CD1c-positive myeloid dendritic cell (primary cell): ENCODE measurements around the gene CACNA1G.

Source experiments
- DNase-seq: peaks from one replicate; pipeline ENCODE4 v3.0.0-alpha.2; 2016; ENCODE audit errors: extremely low spot score

The CACNA1G gene

DNA sequence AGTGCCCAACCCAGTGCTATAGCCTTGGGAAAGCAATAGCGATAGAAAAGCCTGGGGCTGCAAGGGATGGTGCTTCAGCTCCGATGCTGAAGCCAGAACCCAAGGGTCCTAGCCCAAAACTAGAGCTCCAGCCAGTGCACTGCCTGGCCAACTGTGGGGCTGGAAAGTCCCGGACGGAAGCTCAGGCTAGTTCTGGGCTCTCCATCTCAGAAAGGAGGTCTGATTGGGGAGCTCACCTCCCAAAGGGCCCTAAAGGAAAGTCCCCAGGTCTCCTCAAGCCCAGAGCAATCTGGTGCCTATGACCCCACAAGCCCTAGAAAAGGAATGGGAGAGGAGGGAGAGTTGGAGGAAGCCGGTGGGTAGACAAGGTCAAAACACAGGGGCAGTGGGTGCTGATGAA lies 72.1 kb downstream of the CACNA1G start:
- DNase-seq = no peak

DNA sequence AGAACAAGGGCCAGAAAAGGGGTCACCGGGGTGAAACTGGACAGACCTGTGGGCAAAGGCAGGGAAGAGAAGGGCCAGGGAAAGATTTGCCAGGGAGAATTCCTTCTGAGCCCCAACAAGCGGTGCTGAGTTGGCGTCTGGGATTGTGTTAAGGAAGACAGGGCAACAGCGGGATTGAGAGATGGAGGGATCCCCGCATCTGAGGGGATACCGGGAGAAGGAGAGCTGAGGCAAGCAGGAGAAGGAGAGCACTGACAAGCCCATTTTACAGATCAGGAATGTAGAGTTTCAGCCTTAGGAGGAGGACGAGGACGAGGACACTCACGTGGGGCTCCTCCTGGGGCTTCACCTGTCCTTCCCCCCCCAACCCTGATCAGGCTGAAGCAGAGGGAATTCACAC lies 73.2 kb downstream of the CACNA1G start:
- DNase-seq = no peak

DNA sequence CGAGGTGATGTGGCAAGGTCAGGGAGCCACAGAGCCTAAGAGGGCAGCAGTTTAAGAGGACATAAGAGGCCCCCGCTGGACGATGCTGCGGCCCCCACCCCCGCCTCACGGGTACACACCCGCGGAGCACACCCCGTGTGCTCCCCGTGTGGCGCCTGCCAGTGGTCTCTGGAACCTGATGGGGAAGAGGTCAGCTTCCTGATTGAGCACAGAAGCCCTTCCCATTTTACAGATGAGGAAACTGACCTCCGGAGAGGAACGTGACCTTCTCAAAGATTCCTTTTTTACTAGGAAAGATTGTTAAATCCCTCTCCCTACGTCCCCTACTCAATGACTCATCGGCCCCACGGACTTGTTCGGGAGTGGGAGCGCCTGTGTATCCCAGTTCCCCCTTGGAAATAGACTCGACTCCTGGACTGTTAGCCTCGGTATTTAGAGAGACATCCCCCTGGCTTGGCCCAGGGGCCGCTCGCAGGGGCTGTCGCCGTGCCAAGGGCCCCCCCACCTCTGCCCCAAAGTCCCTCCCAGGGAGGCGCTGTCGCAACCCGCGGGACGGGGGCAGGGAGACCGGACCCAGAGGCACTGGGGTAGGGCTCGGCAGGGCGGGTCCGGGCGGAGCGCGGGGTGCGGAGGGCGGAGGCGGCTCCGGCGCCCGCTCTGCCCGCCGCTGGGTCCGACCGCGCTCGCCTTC lies 73.9 kb downstream of the CACNA1G start, which contains the start of gene ABCC3:
ABCC3 (plus strand) TSS at position 658 of the 691 bp plus-strand sequence. CDS start 56 bp downstream, outside the sequence.
- peak; percentile 90 for DNase-seq

DNA sequence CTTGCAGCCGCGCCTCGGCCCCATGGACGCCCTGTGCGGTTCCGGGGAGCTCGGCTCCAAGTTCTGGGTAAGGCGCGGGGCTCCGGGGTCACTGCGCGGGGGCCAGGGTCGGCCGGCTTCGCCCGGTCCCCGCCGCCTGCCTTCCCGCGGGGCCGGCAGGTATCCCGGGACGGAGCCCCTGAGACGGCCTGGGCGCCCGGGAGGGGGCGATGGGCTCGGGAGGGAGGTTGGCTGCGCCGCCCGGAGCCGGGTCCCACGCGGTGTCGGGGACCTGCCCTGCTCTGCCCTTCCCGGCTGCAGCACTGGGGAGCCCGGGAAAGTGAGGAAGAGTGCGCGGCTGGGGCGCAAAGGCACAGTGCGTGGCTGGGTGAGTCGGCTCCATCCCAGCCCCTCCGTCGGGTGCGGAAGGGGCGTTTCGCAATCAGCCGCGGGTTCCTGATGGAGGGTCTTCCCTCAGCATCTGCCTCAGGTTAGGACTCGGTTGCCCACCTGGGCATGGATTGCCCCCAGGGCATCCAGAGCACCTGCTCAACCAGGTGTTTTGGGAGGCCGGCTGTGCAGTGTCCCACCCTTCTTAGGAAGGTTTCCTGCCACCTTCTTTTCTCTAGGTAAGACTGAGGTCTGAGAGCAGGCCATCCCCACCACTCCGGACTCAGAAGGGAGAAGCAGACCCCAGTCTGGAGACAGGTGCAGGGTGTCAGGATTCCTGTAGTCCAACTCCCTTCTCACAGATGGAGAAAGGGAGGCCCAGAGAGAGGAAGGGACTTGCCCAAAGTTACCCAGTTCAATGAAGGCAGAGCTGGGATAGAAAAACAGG lies 74.6 kb downstream of the CACNA1G start:
- no peak for DNase-seq

DNA sequence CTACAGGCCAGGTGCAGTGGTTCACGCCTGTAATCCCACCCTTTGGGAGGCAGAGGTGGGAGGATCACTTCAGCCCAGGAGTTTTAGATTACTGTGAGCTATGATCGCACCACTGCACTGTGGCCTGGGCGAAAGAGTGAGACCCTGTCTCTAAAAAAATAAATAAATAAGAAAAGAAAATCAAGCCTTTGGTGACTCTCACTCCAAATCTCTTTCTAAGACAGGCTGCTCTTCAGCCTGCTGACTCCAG lies 75.1 kb downstream of the CACNA1G start:
- DNase-seq = no peak

DNA sequence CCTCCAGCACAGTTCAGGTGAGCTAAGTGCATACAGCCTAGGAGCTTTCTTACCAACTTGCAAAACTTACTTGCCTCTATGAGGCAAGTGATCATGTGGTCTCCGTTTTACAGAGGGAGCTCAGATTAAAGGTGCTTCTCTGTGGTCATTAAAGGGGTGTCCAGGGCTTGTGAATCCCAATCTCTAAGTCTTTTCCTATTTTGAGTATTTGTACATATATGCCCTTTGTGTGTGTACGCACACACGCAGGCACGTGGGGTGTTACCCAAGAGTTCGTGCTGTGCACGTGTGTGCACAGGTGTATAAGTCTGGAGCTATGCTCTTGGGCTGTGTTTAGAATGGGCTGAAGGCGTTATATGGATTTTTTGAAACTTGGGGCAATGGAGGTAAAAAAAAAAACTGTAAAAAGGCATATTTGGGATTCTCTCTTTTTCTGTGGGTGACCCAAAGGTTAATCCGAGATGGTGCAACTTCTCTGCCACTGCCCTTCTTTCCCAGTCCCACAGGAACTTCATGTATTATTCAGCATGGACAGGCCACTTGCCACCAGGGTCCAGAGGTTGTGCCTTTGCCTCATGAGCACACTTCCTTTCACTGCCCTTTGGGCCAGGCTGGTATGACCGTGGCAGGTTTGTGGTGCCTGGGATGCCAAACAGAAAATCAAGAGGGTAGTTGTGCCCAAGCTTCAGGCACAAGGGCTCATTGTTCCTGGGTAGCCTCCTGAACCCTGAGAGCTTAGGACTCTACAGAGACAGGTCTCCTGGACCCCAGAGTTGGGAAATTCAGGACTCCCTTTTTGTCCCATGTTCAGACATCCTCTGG lies 75.7 kb downstream of the CACNA1G start:
- no peak for DNase-seq

DNA sequence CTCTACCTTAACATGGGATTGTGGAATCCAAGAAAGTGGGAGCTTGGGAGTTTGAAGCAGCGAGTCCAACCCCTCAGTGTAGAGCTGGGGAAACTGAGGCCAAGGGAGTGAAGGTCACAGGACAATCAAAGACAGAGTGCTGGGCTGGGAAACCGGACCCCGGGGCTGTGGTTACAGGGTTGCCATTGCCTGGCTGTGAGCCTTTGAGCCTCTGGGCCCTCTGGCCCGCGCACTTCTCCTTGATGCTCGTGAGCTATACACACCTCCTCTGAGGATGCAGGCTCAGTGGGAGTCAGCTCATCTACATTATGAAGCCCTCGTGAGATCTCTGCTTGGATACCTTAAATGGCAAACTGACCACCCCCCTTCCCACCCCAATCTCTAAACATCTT lies 76.3 kb downstream of the CACNA1G start:
- DNase-seq = no peak

DNA sequence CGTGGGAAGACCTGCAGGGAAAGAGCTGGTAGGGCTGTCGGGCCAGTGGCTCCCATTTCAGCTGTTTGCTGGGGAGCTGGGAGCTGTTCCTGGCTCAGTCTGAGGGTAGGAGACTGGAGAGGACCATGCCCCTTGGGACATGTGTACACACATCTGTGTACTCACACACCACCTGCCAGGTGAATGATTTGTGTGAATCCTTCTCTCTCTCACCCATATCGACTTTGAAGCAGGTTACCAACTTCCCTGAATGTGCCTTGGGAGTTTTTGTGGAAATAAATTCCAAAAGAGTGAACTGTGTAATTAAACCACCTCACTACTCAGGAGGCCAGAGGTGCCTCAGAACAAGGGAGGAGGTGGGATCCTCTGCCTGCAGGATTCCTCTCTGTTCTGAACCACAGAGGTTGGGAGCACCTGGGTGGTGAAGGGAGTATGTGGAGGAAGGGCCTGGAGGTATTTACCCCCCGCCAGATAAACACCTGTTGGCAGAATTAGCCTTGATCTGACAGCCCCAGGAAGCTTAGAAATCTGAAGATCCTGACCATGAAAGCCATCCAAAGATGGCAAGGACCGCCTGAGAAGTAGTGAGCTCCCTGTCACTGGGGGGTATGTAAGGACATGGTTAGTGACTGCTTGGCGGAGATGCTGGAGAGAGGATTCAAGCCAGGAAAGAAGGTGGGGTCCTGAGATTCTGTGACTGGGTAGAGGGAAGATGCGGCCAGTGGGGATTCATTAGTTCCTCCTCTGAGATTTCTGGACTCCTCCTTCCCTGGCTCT lies 77.5 kb downstream of the CACNA1G start:
- no peak for DNase-seq

DNA sequence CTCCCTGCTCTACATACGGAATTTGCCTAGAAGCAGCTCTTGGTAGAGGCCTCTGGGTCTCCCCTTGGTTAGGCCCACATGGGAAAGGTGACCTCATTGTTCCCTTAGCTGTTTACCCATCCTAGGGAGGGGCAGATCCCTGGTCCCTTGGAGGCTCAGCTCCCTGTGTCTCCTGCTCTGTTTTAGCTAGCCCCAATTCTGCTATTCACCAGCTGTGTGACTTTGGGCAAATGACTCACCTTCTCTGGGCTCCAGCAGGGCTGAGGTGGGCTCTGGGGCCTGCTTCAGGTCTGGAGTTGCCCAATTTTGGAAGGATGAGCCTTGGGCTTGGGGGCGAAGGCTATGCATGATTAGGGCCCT lies 78.1 kb downstream of the CACNA1G start:
- DNase-seq = peak; percentile 45

DNA sequence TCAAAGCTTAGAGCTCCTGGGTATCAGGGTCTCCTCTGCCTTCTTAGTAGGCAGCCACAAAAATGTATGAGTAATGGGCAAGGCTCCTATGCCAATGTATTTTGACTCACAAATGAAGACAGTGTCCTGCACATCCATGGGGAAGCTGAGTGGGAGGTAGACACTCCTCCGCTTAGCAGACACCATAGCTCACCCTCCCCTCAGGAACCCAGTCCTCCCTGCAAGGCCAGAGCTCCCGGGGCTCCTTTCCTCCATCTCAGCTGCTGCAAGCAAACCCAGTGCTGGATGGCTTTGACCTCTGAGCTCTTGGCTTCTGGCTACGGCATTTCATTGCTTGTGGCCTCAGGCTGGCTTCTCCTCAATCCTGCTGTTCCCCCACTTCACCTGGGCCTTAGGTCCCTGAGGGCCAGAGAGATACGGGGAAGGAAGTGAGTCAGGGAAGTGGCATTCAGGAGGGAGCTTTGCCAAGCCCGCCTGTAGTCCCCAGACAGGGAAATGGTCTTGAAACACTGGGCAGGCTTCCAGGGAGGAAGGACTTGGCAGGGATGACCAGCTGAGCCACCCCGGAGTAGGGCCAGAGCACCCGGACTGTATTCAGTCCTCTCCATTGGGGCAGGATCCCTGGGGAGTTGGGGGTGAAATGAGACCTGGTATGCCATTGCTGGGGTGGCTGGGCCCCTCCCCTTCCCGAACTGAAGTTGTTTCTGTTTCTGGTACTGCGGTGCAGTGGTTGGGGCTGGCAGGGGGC lies 78.6 kb downstream of the CACNA1G start:
- peak; percentile 83 for DNase-seq

DNA sequence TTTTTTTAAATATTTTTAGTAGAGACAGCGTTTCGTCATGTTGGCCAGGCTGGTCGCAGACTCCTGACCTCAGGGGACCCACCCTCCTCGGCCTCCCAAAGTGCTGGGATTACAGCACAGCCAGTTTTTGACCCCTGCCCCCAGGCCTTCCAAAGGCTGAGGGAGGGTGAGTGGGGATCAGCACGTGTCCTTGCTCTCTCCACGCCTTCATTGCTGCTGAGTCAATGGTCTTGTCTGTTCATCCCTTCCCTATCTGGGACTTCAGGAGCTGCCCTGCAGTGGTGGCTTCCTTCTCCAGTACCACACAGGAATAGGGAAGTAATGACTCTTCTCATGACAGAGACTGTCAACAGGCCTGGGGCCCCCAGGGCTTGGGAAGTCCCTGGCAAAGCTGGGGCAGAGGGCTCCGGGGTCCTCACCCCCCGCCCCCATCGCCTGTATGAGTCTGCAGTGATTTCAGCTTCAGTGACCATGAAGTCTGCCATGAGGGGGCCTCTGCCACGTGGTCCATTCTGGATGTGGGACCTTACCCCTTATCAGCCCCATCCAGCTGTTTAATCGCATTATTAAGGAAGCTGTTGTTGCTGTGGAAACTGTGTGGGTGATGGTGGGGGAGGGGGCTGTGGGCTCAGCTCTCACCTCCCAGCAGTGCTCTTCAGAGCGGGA lies 80.3 kb downstream of the CACNA1G start:
- DNase-seq = peak; percentile 86

DNA sequence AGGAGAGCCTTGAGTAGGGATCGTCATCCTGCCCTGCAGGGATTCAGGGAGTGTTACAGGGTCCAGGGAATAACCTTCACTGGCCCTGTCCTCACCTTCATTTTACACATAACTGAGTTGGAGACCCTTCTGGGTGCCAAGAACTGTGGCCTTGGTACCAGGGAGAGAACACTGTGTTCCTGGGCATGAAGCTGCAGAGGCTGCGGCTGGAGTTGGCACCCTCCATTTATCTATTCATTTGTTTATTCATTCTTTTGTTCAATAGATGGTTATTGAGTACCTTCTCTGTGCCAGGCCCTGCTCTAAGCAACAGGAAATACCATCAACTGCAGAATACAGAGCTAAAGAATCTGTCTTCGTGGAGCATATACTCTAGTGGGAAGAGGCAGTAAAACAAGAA lies 80.8 kb downstream of the CACNA1G start:
- DNase-seq = no peak

DNA sequence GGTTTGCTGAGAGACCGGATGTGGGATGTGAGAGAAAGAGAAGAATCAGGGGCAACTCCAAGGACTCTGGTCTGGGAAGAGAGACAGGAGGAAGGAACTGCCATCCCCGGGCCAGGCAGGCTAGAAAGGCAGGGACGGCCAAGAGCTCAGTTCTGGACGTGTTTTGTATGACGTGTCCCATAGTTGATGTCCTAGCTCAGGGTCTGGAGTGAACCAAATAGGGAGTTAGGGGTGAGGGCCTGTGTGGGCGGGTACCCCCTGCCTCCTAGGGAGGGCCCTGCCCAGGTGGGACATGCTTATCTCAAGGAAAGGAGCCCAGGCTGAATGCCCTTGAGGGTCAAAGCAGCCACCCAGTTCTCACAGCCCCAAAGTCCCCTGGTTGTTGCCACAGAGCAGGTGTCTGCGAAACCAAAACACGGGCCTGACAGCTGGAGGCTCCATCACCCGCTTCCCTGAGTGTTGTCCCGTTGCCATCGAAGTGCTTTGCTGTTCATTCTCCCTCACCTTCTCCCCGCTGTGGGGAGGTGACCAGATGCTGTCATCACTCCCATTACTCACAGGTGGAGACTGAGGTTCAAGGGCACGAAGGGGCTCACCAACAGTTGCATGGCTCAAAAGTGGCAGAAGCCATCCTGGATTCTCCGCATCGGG lies 81.7 kb downstream of the CACNA1G start:
- no peak for DNase-seq

DNA sequence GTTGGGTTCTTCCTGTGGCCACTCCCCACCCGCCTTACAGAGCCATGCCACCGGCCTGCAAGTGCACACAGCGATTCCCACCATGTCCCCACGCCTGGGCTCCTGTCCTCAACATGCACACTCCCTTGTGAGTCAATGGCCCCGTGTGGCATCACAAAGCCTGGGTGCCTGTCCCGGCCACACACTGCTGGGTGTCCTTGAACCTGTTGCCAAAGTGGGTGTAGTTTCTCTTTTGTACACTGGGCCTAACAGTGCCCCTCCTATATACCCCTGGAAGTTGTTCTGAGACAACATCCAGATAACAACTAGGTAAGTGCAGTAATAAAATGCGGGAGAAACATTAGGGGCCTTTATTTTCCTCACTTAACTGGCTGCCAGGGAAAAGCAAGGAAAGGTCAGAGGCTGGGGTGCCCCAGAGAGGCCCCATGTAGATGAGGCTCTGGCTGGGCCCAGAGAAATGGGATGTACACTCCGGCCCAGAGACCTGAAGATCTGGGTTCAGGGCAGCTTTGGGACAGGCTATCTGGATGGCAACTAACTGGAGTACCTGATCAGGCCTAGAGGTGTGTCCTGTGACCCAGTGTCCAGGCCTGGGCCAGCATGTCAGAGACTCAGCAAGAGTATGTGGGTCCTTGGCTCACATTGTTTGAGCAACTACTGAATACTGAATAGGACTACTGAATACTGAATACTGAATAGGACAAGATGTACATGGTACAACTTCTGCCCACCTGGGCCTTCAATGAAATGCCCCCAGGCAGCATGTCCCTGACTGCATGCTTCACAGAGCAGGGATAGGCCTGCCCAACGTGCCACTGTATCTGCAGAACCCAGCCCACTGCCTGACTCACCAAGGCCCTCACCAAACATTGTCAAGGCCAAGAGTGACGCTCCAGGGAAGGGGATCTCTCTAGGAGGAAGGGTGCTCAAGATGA lies 82.5 kb downstream of the CACNA1G start:
- no peak for DNase-seq

DNA sequence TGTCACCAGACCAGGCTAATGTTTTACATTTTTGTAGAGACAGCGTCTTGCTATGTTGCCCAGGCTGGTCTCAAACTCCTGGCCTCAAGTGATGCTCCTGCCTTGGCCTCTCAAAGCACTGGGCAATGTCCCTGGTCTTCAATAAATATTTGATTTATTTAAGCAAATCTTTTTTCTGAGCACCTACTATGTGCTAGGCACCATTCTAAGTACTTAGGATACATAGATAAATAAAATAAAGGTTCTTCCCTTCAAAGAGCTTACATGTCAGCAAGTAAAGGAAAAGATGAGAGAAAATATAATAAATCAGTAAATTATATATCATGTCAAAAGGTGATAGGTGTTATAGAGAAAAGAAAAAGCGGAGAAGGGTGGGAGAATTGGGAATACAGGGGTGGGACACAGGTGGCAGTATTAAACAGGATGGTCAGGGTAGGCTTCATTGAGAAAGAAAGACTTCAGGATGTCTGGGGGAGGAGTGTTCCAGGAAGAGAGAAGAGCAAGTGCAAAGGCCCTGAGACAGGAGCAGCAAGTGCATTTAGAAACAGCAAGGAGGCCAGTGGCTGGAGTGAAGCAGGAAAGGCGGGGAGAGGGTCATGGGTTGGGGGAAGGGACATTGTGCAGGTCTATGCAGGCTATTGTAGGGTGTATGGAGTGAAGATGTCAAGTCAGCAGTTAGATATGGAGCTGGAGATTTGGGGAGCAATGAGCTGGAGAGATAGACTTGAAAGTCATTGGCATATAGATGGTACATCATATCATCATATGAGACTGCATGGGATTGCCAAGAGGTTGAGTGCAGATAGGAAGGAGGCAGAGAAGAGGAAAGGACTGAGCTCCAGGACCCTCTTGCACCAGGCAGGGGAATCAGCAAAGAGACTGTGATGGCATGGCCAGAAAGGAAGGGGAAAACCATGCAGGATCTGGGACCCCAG lies 85.5 kb downstream of the CACNA1G start:
- no peak for DNase-seq

DNA sequence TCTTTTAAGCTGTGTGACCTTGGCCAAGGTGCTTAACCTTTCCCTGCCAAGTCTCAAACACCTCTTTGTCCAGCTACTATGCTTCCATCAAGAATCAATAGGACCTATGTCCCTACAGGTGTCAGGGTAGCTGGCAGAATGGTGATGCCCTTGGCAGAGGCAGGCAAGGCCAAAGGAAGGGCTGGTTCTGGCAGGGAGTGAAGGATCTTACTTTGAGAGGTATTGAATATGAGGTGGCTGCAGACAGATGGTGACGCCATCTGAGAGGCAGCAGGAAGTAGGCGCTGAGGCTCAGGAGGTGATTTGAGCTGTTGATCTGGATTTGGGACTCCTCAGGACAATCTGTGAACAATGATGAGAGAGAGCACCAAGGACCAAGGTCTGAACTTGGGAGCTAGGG lies 86.7 kb downstream of the CACNA1G start:
- no peak for DNase-seq

DNA sequence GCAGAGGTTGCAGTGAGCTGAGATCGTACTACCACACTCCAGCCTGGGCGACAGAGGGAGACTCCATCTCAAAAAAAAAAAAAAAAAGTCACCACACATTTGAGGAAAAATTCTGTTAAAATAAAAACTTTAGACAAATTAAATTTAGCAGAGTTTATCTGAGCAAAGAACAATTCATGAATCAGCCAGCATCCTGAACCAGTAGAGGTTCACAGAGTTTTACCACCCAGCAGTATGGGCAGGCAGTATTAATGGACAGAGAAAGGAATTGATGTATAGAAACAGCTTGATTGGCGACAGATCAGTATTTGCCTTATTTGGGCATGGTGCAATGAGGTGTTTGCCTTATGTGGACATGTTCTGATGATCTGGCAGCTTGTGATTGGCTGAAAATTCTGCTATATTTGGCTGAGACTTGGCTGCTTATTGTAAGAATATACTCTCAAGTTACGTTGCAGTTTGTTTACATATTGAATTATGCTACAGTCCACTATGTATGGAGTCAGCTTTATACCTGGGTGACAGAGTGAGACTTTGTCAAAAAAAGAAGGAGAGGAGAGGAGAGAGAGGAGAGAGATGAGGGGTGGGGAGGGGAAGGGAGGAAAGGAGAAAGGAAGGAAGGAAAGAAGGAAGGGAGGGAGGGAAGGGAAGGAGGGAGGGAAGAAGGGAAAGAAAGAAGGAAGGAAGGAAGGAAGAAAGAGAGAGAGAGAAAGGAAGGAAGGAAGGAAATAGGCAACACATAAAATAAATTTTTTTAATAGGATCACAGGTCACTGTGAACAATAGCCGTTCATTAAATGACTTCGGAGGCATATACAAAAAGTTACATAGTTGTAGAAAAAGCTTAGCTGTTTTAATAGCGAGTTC lies 88.8 kb downstream of the CACNA1G start:
- DNase-seq = no peak
